Mucosa of descending colon (tissue), 3 donors: ENCODE data around the gene DIDO1. TPM values are rescaled to one million over a fixed set of nuclear protein-coding genes. Genes with fewer than 3 reads are reported as not detected.

Experiments
- ATAC-seq: fragments of 200-7000 bp; cut with Tn5 transposase; one replicate; pipeline ENCODE4 v1.9.1; 2020; ENCODE audit warnings: mild to moderate bottlenecking, moderate library complexity
- DNase-seq, 3 donors: peaks; one replicate each; pipeline ENCODE4 v3.0.0-alpha.2; 2020
- H3K36me3 ChIP-seq: fragments of 200-600 bp; one replicate; pipeline ENCODE4 v1.8.0; 2021; ENCODE audit warnings: low read depth, mild to moderate bottlenecking
- H3K4me1 ChIP-seq: fragments of 200-600 bp; one replicate; pipeline ENCODE4 v1.8.0; 2021; ENCODE audit warnings: low read depth, mild to moderate bottlenecking
- H3K4me3 ChIP-seq: fragments of 200-600 bp; one replicate; pipeline ENCODE4 v1.8.0; 2021; ENCODE audit warnings: mild to moderate bottlenecking
- H3K9me3 ChIP-seq: fragments of 200-600 bp; one replicate; pipeline ENCODE4 v1.8.0; 2021; ENCODE audit warnings: mild to moderate bottlenecking
- CTCF ChIP-seq: fragments of 200-600 bp; IDR thresholded peaks from one replicate; pipeline ENCODE4 v1.8.0; 2022; ENCODE audit warnings: antibody characterized with exemption, mild to moderate bottlenecking
- intact Hi-C, 2 donors: fragments of 100-400 bp; cut with DNase I in 1 of 2; cut with micrococcal nuclease in 1 of 2; formaldehyde crosslinking; loops; one replicate each; pipeline versions ENCODE4 v1.11.0 to v1.11.1; 2022; cut with DNase I, micrococcal nuclease
- total RNA-seq, 3 donors: library from RNA; stranded (reverse); fragmentation: NEBNext Ultra II Directional in 2 of 3; extraction: Animal tissue kit (Norgen Biotek cat#: 25700) in 2 of 3; gene quantifications; one replicate each; pipeline versions ENCODE4 v1.2.1 to v1.2.4, GENCODE V29; 2021 to 2023
- donor health status: DM: no; HTN: no; CAD: no; lungs with moderate emphysema.
- donor health status: DM: no; HTN: no; CAD: no.
- donor health status: DM: no; HTN: yes; CAD: no.

DIDO1 gene
- total RNA-seq, 3 donors from 2014 or later: 53.4 to 72.5 (median 67.4) TPM

GRCh38 chr20:62910777-62911497 is 15.4 kb downstream of the DIDO1 start:
- H3K4me1 ChIP-seq: peaks cover 11% of the 10 kb centered on the region
- TF ChIP-seq CTCF: no peak
- H3K36me3 ChIP-seq: peaks cover 36% of the 10 kb centered on the region
- no peak for DNase-seq
- ATAC-seq: no peak
- no peaks in the 10 kb centered on the region for H3K9me3 ChIP-seq
- intact Hi-C loops: no loop called here
- no peak overlapping the region for H3K4me3 ChIP-seq

- intact Hi-C loops: no loop called here
- no peak for ATAC-seq
- no peak overlapping the region for H3K4me3 ChIP-seq
- peaks cover 11% of the 10 kb centered on the region for H3K4me1 ChIP-seq
- no peak for DNase-seq
- H3K9me3 ChIP-seq: no peaks in the 10 kb centered on the region
- TF ChIP-seq CTCF: no peak
- H3K36me3 ChIP-seq: peaks cover 42% of the 10 kb centered on the region
Measured at GRCh38 chr20:62910217-62910766, 16.0 kb downstream of the DIDO1 start.

- ATAC-seq (no peak), DNase-seq (no peak)
- TF ChIP-seq CTCF: no peak
- no peaks in the 10 kb centered on the region for H3K9me3 ChIP-seq
- H3K4me3 ChIP-seq: no peak overlapping the region
- peaks cover 8% of the 10 kb centered on the region for H3K4me1 ChIP-seq
- intact Hi-C loops: no loop called here
- peaks cover 47% of the 10 kb centered on the region for H3K36me3 ChIP-seq
Measured at GRCh38 chr20:62908971-62909791, 17.1 kb downstream of the DIDO1 start.

- ATAC-seq (peak; percentile 37), DNase-seq (peak in 1 of 3 donors; percentile 26)
- no peak overlapping the region for H3K4me3 ChIP-seq
- intact Hi-C loops: no loop called here
- no peak for TF ChIP-seq CTCF
- no peaks in the 10 kb centered on the region for H3K9me3 ChIP-seq
- peaks cover 47% of the 10 kb centered on the region for H3K36me3 ChIP-seq
- no peaks in the 10 kb centered on the region for H3K4me1 ChIP-seq
Measured at GRCh38 chr20:62907384-62908317, 18.7 kb downstream of the DIDO1 start.
